ENCODE measurements around the gene CLCN4. TPM values are rescaled to one million over a fixed set of nuclear protein-coding genes. Genes with fewer than 3 reads are reported as not detected.

CLCN4 gene
- total RNA-seq, 1 donor from 2014 or later: 4.7 TPM

DNA sequence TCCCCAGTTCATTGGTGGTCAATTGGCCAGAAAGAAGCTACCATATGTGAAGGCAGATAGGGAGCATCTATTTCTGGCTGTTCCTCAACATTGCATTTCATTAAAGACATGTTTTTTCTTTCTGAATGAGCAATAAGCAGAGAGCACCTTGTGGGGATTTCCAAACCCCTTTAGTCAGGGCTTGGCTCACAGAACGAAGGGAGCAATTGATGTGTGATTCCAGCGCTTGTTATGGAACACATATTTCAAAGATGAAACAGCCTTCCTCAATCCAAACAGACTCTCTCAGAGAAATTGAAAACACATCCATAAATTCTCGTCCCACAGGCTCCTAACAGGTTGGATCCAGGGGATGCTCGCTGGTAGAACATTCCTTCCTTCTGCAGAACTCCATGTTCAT is 84.1 kb downstream of the CLCN4 start:
- H3K27ac Mint-ChIP-seq: no peak overlapping the region
- H3K27me3 Mint-ChIP-seq: no peaks in the 10 kb centered on the region
- ATAC-seq (ENCODE audit: low read depth) (no peak), DNase-seq (no peak)
- H3K4me1 Mint-ChIP-seq: no peaks in the 10 kb centered on the region
- intact Hi-C loops (cut with micrococcal nuclease): no loop called here
- peaks cover 6% of the 10 kb centered on the region for H3K36me3 Mint-ChIP-seq (ENCODE audit: low read depth)
- no peak for TF ChIP-seq CTCF (IDR thresholded peaks at IDR 0.05)
- ChIA-PET CTCF (no interaction called here), POLR2A (no interaction called here)
- H3K9me3 Mint-ChIP-seq: no peaks in the 10 kb centered on the region
- no peak overlapping the region for H3K4me3 Mint-ChIP-seq

GRCh38 chrX:10242026-10242425 is 85.3 kb downstream of the CLCN4 start:
- Mint-ChIP-seq H3K27ac (no peak overlapping the region), H3K4me1 (no peaks in the 10 kb centered on the region), H3K36me3 (ENCODE audit: low read depth) (no peaks in the 10 kb centered on the region), H3K9me3 (no peaks in the 10 kb centered on the region), H3K4me3 (no peak overlapping the region), H3K27me3 (no peaks in the 10 kb centered on the region)
- TF ChIP-seq CTCF (IDR thresholded peaks at IDR 0.05): no peak
- no peak for ATAC-seq (ENCODE audit: low read depth)
- no peak for DNase-seq
- ChIA-PET POLR2A (no interaction called here), CTCF (no interaction called here)
- intact Hi-C loops (cut with micrococcal nuclease): no loop called here

DNA sequence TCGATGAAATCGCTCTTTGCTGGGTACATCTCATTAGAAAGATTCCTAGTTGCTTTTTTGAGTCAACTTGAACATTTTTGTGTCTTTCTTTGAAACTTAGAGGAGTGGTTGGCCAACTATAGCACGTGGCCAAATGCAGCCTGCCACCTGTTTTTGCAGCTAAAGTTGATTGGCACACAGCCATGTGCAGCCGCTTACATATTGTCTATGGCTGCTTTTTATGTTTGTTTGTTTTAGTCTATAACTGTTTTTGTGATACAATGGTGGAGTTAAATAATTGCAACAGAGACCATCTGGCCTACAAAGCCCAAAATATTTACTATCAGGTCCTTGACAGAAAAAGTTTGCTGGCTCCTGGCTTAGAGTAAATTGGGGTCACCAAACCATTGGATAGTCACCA is 86.3 kb downstream of the CLCN4 start:
- no peak overlapping the region for H3K27ac Mint-ChIP-seq
- no peaks in the 10 kb centered on the region for H3K36me3 Mint-ChIP-seq (ENCODE audit: low read depth)
- no peaks in the 10 kb centered on the region for H3K4me1 Mint-ChIP-seq
- no peaks in the 10 kb centered on the region for H3K9me3 Mint-ChIP-seq
- ATAC-seq (ENCODE audit: low read depth): no peak
- H3K27me3 Mint-ChIP-seq: no peaks in the 10 kb centered on the region
- POLR2A ChIA-PET: no interaction called here
- CTCF ChIA-PET: no interaction called here
- no peak overlapping the region for H3K4me3 Mint-ChIP-seq
- TF ChIP-seq CTCF (IDR thresholded peaks at IDR 0.05): no peak
- DNase-seq: no peak
- intact Hi-C loops (cut with micrococcal nuclease): no loop called here

DNA sequence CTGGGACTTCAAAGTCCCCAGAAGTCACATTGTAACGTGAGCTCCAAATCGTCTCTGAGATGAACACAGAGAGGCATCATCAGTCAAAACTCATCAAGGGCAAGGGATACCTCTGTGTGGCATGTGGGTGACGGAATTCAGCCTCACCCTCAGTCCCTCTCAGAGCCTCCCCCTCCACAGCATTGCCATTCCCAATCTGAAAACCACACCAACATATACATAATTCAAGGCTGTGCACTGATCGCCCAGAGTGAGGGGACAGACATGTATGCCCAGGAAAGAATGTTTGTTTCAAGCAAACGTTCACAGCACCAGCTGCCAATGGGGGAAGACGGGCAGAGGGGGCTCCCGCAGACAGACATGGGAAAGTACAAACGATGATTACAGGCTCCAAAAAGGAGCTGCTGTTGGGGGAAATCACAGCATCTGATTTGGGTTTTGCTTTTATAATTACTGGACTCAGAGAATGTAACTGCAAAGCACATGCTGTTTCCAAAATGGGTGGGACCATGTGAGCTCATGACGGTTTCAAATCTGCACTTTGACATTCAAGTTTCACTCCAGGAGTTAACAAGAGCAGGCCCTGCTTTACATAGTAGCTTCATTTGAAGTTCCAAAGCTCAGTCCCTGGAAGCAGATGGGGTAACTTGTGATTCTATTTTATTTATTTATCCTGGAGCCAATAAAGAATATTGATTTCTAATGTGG is 88.3 kb downstream of the CLCN4 start:
- Mint-ChIP-seq H3K27ac (no peak overlapping the region), H3K36me3 (ENCODE audit: low read depth) (no peaks in the 10 kb centered on the region), H3K27me3 (no peaks in the 10 kb centered on the region), H3K4me1 (no peaks in the 10 kb centered on the region), H3K4me3 (no peak overlapping the region), H3K9me3 (no peaks in the 10 kb centered on the region)
- intact Hi-C loops (cut with micrococcal nuclease): no loop called here
- DNase-seq: no peak
- no peak for ATAC-seq (ENCODE audit: low read depth)
- TF ChIP-seq CTCF (IDR thresholded peaks at IDR 0.05): no peak
- CTCF ChIA-PET: no interaction called here
- POLR2A ChIA-PET: no interaction called here

DNA sequence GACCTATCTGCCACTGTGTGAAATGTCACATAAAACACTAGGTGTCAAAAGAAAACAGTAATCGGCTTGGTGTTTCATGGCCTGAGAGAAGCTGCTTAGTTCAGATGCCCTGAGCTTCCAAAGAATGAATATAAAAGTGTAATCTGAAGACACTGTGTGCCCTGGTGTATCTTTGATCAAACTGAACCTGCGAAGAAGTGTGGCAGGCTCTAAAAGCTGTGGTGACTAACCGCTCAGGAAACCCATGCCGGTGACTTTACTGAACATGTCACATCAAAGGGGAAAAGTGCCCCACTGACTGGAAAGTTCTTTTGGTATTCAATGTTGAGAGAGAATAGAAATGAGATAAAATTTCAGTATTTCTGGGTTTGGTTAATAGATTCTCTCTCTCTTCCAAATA is 89.1 kb downstream of the CLCN4 start:
- H3K27me3 Mint-ChIP-seq: no peaks in the 10 kb centered on the region
- no peak overlapping the region for H3K27ac Mint-ChIP-seq
- no peaks in the 10 kb centered on the region for H3K4me1 Mint-ChIP-seq
- H3K4me3 Mint-ChIP-seq: no peak overlapping the region
- ChIA-PET CTCF (no interaction called here), POLR2A (no interaction called here)
- DNase-seq (no peak), ATAC-seq (ENCODE audit: low read depth) (no peak)
- no peaks in the 10 kb centered on the region for H3K36me3 Mint-ChIP-seq (ENCODE audit: low read depth)
- H3K9me3 Mint-ChIP-seq: no peaks in the 10 kb centered on the region
- no peak for TF ChIP-seq CTCF (IDR thresholded peaks at IDR 0.05)
- intact Hi-C loops (cut with micrococcal nuclease): no loop called here

All from activated B cell treated with CpG ODN at 0.5 μM for 24 hours (primary cell).